HG03103 (cell line): ENCODE results near the gene ARHGAP10.

Source experiments
- ATAC-seq: cut with Tn5 transposase; IDR thresholded peaks from one replicate; pipeline ENCODE4 v1.9.1; 2021; ENCODE audit warnings: low read depth; ENCODE audit not compliant: unreplicated experiment

The ARHGAP10 gene

DNA sequence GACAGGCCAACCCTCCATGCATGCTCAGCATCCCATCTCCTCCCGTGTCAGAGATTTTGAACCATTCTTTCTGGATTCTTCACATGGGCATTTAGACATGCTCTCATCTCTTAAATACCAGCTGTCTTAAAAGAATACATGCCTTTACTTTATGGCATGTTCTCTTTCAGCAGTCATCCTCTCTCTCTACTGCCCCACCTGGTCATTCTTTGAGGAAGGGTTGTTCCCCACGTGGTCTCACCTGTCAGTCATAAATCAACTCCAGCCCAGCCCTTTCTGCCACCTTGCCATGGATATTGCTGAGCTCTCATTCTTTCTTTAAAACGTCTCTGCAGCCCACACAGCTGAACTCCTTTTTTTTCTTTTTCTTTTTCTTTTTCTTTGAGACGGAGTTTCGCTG, 111.3 kb downstream of the ARHGAP10 start:
- no peak for ATAC-seq

- ATAC-seq = no peak
These were observed 112.9 kb downstream of the ARHGAP10 start for GRCh38 chr4:147844781-147845180.

- ATAC-seq = peak; percentile 81
These were observed 114.6 kb downstream of the ARHGAP10 start for GRCh38 chr4:147846318-147847155.

DNA sequence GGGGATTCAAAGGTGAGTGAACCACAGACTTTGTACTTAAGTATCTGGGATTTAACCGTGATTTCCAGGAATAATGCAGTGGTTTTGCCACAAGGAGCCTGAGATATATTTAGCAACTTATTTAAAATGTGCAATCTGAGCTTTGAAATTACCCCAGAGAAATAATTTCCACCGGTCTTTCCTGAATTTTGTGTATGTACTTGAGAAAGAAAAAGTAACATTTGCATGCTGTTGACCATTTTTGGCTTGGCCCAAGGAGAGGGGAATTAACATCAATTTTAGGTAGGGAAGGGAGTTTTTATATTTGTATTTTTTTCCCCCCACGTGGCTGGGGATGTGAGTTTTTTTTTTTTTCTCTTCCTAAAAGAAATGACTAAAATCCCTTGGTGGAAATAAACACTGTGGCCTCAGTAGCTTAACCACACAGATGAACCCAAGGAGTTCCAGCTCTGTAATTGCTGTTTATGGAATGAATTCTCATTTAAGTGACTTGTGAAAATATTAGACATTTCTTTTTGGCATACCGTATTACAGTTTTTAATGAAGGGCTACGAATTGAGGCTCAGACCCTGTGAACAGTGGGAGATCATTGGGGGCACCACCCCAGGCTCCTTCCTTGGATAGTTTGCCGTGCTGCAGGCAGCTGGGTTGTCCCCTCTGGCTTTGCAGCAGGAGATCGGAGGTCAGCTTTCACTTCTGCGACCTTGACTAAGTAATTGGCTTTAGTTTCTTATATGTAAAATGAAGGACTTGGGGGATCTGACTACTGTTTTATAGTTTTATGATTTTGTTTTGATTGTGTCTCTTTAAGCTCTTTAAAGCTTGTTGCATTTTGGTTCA, 116.1 kb downstream of the ARHGAP10 start:
- ATAC-seq = no peak

DNA sequence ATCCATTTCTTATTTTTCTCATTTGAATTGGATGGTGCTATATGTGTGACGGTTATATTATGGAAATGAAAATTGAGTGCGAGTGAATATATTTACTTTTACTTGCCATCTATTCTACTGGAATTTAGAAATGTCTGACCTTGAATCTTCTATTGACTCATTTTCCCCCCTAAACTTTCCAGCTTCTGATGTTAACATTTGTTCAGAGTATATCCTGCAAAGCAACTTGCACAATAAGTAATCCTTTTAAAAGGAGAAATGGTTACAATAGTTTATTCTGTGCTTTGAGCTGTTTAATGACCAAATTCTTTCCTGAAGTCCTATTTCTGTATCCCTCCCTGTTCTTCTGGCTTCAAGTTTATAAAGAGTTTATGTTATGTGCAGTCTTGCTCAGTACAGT, 116.7 kb downstream of the ARHGAP10 start:
- no peak for ATAC-seq

- ATAC-seq = no peak
These were observed 119.2 kb downstream of the ARHGAP10 start for GRCh38 chr4:147851135-147851534.

GRCh38 chr4:147853706-147854105, 121.8 kb downstream of the ARHGAP10 start:
- no peak for ATAC-seq

DNA sequence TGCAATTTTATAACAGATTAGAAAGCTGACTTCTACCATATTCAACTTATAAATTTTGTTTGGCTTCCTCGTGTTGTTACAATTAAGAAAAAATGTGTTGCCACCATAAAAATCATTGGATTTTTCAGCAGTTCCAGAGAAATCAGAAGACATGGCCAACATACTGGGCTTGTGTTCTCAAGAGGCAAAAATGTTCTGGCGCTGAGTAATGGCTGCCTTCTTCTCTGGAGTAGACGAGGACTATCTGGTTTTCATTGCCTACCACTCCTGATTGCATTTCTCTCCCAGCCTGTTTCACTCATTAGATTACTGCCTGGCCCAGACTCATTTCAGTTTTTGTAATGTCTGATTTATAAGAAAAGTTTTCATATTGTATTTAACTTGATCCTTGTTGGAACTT, 122.3 kb downstream of the ARHGAP10 start:
- no peak for ATAC-seq

- ATAC-seq = no peak
These were observed 123.7 kb downstream of the ARHGAP10 start for GRCh38 chr4:147855571-147856009.

DNA sequence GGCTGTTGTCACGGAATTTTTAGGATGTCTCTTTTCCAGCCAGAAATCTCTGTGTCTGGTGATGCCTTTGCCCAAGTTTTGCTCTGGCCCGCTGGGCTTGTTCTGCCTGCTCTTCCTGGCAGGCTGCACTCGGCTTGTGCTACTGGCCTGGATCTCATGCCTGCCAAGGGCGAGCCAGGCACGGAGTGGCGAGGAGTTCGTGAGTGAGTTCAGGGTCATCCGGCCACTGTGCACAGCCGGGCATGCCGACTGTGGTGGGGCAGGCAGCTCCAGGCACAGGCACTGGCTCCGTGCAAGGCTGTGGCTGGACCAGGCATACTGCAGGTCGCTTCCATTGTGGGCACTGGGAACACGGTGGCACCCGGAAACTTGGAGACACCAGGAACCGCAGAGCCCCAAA, 129.1 kb downstream of the ARHGAP10 start:
- no peak for ATAC-seq

GRCh38 chr4:147862043-147862692, 130.3 kb downstream of the ARHGAP10 start:
- ATAC-seq = no peak

- ATAC-seq = peak; percentile 40
These were observed 131.3 kb downstream of the ARHGAP10 start for GRCh38 chr4:147863111-147863747.

- ATAC-seq = no peak
These were observed 132.1 kb downstream of the ARHGAP10 start for GRCh38 chr4:147863808-147864472.

DNA sequence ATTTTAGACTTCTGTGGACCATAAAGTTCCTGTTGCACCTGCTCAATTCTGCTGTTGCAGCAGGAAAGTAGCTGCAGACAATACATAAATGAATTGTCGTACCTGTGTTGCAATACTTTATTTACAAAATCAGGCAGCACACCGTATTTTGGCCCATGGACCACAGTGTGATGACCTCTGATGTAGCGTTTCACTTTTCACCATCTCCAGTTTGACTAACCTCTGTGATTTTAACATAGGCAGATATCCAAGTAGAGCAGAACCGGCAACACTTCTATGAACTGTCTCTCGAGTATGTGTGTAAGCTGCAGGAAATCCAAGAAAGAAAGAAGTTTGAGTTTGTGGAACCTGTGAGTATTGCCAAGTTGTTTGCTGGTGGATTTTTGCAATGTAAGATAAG, 132.7 kb downstream of the ARHGAP10 start:
- no peak for ATAC-seq

DNA sequence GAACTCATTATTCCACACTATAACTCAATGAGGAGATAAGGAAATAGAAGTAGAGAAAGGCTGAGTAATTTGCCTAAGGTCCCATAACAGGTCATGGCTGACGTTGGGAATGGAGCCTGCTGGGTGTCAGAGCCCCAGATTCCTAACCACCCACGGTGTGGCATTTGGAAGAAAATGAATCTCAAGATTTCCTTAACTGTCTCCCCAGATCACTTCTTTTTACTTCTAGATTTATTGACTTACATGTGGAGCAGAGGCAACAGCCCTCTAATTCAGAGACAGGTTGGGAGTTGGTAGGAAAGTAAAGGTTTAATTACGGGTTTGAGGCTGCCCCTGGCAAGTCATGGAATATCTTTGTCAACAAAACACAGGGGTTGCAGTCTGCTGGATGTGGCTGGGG, 134.0 kb downstream of the ARHGAP10 start:
- no peak for ATAC-seq

DNA sequence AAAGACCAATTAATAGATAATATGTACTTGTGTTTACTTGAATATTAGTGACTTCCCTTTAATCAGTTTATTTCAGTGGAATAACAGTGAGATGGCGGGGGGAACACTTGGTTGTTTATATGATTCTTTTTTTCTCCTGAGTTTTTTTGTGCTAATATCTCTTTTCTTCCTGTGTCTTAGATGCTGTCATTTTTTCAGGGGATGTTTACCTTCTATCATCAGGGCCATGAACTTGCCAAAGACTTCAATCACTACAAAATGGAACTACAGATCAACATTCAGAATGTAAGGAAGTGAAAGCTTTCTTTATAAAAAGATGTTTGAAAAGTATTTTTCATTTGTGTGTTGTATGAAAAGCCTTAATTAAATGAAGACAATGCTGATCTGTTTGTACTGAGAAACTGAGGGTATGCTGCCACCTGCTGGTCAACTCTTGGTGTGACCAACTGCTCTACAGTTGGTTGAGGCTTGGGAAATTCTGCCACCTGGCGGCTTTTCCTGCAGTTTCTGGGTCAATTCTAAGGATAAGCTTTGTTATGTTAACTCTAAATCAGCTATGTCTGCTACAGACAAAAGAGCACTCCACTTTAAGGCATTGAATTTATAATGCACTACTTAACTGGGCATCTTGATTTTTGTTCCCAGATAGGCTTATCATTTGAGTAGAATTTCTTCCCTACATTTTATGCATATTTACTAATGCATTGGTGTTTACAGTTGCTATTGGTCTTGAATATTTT, 134.8 kb downstream of the ARHGAP10 start:
- peak; percentile 83 for ATAC-seq

- ATAC-seq = no peak
These were observed 142.2 kb downstream of the ARHGAP10 start for GRCh38 chr4:147874109-147874508.

DNA sequence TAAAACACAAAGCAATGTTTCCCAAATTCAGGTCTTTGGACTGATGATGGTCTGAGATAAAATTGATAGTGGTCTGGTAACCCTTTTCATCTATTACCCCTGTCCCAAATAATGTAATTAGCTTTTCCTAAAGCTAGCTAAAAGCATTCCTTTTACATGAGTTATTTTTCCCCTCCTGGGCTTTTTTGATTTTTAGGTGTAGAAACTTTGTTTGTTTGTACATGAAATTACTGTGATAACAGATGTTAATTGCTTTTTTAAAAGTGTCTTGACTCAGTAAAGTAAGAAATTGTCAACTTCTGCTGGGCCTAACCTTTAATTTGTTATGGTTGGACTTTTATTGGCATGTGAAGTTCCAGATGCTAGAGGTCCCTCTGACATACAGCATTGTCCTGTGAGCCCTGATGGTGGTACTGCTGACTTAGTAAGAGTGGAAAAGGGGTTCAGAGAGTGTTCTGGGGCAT, 145.5 kb downstream of the ARHGAP10 start:
- ATAC-seq = no peak

GRCh38 chr4:147879676-147880075, 147.8 kb downstream of the ARHGAP10 start:
- no peak for ATAC-seq
